Adrenal gland (tissue), 5 donors: ENCODE measurements around the gene SOX8.

Experiments used
- CTCF ChIP-seq, 6 experiments: fragments of 450-650 bp in 4 of 6; fragments of 200-600 bp in 2 of 6; sonication (generic) in 1 of 6; IDR thresholded peaks; 1 replicate in 5 of 6; 2 replicates in 1 of 6; pipeline versions ENCODE4 v1.5.1 to v1.8.0; 2016 to 2021; ENCODE audit warnings: antibody characterized with exemption in 6 of 6, mild to moderate bottlenecking in 2 of 6, moderate library complexity in 1 of 6
- POLR2A ChIP-seq, 2 donors: fragments of 450-650 bp; IDR thresholded peaks; one replicate each; pipeline ENCODE4 v1.6.1; 2017; ENCODE audit warnings: antibody characterized with exemption in 2 of 2, mild to moderate bottlenecking in 2 of 2, moderate library complexity in 1 of 2
- donor health status: DM: no; HTN: no; CAD: no.

GRCh38 chr16:968620-969019 is 12.9 kb upstream of the SOX8 start:
- TF ChIP-seq CTCF (IDR thresholded peaks at IDR 0.05) (no peak), POLR2A (IDR thresholded peaks at IDR 0.05) (no peak)
